Effector CD4-positive, alpha-beta T cell (primary cell): ENCODE measurements around the gene OTP.
"Not testable (repeated sequence)": the region's sequence is repeated elsewhere in the genome, so short reads cannot be mapped to it uniquely, and the experiment has no call there.

ENCODE experiments used
- DNase-seq: peaks from one replicate; pipeline ENCODE4 v3.0.0-alpha.2; 2020

Gene OTP

GRCh38 chr5:77638763-77639671 is 504 bp upstream of the OTP start:
- DNase-seq = no peak

GRCh38 chr5:77637170-77637997 is 1.1 kb downstream of the OTP start:
- no peak for DNase-seq

DNA sequence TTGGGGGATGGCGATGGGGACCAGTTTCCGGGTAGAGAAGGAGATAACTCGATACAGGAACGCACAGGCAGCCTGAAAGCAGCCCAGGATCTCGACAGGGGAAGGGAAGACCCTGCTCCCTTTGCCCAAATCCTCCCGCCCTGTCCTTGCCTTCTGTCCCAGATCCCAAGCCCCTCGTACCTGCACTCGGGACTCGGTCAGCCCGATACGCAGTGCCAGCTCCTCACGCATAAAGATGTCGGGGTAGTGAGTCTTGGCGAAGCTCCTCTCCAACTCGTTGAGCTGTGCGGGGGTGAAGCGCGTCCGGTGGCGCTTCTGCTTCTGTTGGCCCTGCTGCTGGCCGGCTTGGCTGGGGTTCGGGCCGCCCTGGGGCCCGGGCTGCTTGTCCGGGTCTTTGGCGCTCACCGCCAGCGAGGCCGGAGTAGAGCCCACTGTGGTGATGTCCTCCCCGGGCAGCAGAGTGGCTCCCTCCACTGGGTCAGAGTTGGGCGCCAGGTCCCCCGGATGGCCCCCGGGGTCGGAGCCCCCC is 1.8 kb downstream of the OTP start:
- DNase-seq = no peak

- no peak for DNase-seq
These were observed 2.4 kb downstream of the OTP start for GRCh38 chr5:77635917-77636640.

- no peak for DNase-seq
These were observed 3.2 kb downstream of the OTP start for GRCh38 chr5:77635067-77635916.

DNA sequence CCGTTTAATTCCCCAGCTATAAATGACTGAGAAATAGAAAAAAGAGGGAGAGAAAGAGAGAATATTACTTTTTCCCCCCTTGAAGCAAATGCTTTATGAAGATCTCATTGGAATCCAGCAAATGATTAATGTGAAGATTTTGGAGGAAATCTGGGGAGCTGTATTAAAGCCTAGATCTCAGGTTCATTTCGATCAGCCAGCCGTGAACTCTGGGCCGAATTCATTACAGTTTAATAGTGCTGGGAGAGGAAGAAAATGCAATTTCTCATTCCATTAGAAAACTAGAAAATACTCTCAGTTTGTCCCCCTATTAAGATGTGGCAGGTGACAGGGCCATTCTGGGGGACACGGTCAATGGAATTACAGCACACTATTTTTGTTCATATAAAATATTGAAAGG is 4.8 kb downstream of the OTP start:
- DNase-seq = no peak

GRCh38 chr5:77633207-77633675 is 5.3 kb downstream of the OTP start:
- no peak for DNase-seq

DNA sequence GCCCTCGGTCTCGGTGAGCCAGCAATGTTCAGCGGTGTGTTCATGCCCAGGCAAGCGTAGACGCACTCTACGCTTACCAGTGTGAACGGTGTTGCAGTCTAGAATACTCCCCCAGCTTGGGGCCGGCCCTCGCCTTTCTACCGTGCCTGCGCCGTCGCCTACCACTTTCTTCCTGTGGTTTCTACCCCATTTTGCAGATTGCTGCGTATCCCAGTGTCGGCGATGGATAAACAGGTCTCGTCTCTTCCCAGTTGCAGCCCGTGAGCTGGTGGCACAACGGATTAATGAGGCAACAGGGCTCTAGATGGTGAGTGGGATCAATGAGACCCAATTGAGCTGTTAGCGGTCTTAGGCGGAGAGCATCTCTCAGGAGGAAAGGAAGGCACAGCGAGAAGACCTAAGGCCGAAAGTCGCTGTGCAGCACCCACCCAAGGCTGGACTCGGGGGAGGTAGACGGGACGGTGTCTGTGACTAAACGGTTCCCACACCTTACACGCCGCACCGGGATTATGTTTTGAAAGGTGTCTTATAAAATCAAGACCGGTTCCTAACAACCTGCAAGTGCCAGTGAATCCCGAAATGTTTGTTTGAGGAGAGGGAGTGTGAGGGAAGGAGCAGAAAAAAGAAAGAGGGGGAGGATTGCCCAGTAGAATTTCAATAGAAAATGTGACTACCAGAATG is 5.8 kb downstream of the OTP start:
- no peak for DNase-seq

GRCh38 chr5:77630114-77630680 is 8.3 kb downstream of the OTP start:
- DNase-seq = no peak

DNA sequence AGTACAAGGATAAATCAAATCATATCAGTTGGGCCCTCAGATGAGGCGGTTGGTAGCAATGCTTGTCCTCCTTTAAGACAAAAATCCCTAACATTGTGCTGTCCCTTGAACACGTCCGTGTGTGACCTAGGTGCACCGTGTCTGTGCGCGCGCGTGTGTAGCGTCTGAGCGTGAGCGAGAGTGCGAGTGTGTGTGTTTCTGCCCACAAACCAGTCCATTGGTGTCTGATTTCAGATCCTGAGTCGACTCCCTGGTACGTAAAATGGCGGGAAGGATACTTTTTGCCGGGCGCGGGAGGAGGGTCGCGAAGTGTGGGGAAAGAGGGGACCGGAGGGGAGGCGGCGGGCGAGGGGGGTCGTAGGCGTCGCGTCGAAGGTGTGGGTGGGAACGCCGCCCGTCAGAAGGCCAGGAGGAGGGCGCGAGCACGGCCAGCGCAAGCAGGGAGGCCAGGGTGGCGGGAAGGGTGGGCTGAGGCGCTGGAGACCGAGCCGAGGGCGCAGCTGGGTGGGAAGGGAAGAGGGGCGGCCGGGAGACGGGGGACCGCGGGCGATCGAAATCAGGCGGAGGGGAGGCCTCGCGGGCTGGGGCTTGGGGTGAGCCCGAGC is 8.9 kb downstream of the OTP start:
- no peak for DNase-seq

- DNase-seq = no peak
These were observed 9.5 kb downstream of the OTP start for GRCh38 chr5:77628840-77629508.

DNA sequence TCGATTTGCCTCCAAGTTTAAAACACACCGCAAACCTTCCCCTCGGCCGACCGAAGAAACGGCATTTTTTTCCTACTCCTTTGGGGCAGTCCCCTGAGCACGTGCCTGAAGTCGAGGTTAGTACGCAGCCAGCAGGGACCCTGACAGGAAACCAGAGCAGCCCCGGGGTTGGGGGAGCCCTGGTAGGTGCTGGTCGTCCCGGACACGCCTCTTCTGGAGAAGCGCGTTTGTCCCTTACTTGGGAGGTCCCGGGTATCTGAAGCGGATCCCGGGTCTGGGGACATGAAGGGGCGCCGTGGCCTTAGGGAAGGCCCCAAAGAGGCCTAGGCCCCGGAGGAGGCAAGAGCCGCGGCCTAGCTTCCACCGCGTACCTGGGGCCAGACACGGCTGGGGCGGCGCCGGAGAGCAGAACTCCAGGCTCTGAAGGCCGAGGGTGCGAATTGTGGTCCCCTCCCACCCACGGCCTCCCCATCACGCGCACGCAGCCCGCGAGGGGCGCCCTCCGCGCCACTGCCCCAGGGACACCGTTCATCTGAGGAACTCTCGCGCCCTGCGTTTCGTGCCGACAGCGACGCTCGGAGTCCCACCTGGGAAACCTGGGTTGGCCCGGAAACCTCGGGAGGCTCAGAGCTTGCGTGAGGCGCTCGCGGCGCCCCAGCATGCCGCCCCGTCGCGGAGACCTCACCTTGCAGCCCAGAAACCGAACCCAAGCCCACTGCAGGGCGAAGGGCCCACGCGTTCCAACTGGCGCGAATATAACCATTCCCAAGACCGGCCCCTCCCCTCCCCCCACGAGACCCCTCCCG is 10.4 kb downstream of the OTP start:
- no peak for DNase-seq

DNA sequence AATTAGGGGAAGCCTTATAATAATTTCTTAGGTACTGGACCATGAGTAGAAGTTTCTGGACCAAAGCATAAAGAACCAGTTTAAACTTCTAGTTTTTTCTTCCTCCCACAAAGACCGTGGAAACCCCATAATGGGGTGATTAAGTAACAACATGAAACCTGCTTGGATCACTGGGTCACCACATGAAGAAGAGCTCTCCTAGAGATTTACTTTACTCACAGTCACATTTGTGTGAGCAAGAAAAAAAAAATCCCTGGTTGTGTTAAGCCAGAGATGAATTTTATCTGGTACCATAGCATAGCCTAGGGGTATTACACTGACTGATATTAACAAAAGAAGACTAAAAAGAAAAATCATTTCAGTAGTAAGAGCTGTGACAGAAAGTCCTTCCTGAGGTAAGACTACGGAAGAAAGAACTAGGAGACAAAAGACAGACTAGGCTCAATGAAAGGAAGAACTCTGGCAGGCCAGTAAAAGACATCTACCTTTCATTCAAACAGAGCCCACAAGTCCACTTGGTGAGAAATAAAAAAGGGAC is 15.2 kb downstream of the OTP start:
- no peak for DNase-seq

DNA sequence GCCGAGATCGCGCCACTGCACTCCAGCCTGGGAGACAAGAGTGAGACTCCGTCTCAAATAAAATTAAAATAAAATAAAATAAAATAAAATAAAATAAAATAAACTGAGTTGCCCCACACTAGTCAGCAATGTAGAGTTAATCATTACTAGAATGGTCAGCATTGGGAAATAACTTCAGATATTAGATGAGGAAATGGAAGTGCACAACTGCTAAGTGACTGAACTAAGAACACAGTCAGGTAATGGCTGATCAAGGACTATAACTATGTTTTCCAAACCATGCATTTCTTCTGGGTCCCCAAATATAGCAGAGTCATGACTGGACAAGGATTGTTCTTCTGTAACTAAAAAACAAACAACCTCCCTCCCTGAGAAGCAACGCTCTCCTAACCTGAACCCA is 17.1 kb downstream of the OTP start:
- DNase-seq = no peak

GRCh38 chr5:77620405-77620804 is 18.1 kb downstream of the OTP start:
- DNase-seq = no peak

DNA sequence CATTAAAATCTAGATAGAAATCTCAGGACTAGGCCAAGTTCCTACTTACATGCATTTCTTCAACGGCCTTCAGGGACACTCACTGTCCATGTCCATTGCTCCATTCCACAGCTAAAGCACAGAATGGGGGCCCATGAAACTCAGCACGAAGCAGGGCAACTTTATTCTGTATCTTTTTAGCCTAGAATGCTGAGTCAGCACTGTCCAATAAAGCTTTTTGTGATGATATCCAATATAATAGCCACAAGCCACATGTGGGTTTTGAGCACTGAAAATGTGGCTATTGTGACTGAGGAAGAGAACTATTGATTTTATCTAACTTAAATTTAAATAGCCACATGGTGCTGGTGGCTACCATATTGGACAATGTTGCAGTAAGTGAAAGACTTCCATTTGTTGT is 21.6 kb downstream of the OTP start:
- DNase-seq = no peak

GRCh38 chr5:77608927-77609326 is 29.6 kb downstream of the OTP start:
- not testable (repeated sequence) for DNase-seq

- no peak for DNase-seq
These were observed 31.2 kb downstream of the OTP start for GRCh38 chr5:77607324-77607723.

DNA sequence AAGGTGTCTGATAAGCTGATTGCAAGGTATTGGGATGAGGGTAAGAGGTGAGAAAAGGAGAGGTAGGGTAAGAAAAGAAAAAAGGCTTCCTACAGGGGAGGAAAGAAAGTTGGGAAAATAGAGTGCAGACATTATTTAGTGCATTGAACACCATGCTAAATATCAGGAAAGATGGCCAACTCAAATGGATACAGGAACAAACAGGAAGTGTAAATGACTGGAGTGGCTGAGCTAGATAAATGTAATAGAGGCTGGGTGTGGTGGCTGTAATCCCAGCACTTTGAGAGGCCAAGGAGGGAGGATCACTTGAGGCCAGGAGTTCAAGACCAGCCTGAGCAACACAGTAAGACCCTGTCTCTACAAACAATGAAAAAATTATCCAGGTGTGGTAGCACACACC is 32.2 kb downstream of the OTP start:
- DNase-seq = no peak
